HG02870 (cell line): ENCODE measurements around the gene XDH.

Experiments used
- ATAC-seq: cut with Tn5 transposase; IDR thresholded peaks from one replicate; pipeline ENCODE4 v1.9.1; 2021; ENCODE audit warnings: mild to moderate bottlenecking, moderate library complexity; ENCODE audit not compliant: unreplicated experiment

The XDH gene

GRCh38 chr2:31366733-31367132 lies 47.8 kb downstream of the XDH start:
- ATAC-seq = no peak

GRCh38 chr2:31365834-31366505 lies 48.6 kb downstream of the XDH start:
- no peak for ATAC-seq

DNA sequence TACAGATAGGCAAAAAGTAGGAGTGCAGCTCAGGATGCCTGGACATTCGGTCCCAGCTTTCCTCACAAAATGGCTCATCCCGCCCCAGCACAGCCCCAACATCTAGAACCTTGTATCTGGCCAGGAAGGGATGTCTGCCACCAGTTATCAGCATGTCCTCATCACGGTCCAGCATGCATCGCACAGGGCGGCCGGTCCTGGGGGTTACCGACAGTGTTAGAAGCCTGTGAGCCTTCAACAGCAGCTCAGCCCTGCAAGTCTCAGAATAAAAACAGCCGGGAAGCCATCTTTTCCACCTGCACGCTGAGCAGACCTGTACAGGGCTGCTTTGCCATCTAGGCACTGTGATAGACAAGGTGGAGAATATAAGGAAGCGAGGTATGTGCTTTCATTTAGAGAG lies 49.2 kb downstream of the XDH start:
- no peak for ATAC-seq

- ATAC-seq = no peak
Observed at GRCh38 chr2:31363956-31364750, 50.4 kb downstream of the XDH start.

GRCh38 chr2:31362581-31362980 lies 52.0 kb downstream of the XDH start:
- no peak for ATAC-seq

DNA sequence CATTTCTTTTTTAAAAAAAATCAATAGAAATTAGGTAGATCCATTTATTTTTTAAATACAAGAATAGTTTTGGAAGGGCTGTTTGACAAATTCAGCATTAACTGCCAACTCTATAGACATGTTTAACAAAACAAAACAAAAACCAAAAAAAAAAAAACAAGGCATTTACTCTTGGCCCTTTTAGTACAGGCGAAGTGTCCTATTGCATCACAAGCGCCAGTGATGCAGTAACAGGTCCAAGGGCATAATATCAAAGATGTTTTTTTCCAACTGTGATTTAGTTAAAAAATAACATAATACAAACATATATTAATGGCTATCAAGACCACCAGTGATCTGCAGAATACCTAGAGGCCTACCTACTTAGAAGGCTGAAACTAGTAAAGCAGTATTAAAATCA lies 55.3 kb downstream of the XDH start:
- no peak for ATAC-seq

DNA sequence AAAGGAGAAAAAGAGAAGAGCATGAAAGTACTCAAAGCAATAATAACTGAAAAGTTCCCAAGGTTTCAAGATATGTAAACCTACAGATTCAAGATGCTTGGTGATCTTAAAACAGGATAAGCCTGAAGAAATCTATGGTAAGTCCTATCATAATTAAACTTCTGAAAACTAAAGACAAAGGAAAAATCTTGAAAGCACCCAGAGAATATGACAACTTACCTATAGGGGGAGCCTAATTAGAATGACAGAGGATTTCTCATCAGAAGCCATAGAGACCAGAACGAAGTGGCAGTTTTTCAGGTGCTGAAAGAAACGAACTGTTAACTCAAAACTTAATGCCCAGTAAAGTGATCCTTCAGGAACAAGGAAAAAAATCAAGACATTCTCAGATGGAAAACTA lies 59.7 kb downstream of the XDH start:
- no peak for ATAC-seq

DNA sequence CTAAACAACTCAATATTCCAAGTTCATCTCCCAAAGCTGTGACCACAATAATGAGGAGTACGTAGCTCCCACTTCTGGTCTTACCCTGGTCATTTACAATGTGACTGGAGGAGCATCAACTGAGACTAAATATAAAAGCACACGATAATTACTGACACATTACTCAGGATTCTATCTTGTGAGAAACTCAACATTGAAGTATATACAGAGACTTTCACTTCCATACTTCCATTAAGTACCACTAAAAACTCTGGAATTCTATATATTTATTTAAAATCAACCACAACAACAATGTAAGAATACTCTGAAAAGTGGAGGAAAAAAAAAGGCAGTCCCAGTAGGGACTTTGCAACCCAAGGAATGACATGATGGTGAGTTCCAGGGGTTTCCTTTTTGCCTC lies 61.4 kb downstream of the XDH start:
- ATAC-seq = no peak

DNA sequence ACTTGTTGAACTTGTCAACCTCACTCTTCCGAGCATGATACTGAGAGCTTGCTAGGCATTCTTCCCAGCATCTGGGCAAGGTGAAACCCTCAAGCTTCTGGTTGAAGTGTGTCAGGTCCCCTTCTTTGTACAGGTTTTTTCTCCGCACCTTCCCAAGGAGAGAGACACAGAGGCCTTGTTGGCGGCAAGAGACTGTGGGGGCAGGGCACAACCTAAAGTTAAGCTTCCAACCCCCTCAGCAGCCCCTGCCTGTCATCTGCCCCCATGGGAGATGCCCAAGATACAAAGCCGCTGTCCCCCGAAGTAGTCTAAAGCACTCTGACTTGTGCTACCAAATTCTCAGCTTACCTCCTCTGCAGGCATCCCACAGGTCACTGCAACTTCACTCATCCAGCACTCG lies 64.9 kb downstream of the XDH start:
- no peak for ATAC-seq

DNA sequence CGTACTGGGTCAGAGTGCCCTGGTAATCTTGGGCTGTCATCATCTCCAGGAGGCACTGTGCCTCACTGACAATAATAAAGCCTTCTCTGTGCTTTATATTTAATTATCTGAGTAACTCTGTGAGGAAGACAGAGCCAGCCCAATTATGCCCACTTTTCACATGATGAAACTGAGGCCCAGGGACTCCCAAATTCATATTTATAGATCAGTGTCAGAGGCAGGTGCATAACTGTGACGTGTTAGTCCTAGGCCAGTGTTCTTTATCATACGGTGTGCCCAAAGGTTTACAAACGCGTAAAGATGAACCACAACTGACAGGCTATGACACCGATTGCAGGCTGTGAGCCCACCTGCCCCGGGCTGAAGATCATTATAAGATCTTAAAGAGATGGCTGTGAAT lies 65.4 kb downstream of the XDH start:
- no peak for ATAC-seq

- ATAC-seq = no peak
Observed at GRCh38 chr2:31348618-31349017, 65.9 kb downstream of the XDH start.

DNA sequence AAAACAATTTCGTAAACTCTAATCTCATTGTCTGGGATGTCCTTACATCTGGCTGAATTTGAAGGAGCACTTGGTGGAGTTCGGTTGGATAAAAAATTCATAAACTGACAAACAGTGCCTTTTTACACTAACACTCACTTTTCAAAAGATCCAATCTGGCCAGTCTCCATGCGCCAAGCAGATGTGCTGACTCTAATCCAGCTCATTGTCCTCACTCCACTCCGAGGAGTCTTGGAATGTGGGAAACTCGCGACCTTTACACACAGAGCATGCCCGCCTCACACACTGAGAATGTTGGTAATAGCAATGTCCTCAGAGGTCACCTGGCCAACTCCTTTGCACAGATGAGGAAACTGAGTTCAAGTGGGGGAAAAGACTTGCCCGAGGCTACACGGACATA lies 66.8 kb downstream of the XDH start:
- no peak for ATAC-seq

DNA sequence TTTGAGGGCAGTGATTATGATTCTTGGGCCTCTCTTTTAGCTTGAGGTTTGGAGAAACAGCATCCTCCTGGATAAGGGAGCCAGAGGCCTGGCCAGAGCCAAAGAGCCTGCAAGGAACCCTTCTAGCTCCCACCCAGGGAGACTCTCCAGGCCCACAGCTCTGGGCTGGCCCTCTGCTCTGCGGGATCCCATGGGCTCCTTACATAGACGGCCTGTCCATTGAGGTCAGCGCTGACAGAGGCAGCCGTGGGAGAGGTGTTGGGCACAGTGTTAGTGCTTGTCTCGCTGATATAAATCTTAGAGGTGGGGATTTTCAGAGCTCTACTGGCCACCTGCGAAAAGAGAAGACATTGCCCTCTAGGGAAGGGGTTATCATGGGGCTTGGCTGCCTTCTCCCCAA lies 67.2 kb downstream of the XDH start:
- no peak for ATAC-seq

DNA sequence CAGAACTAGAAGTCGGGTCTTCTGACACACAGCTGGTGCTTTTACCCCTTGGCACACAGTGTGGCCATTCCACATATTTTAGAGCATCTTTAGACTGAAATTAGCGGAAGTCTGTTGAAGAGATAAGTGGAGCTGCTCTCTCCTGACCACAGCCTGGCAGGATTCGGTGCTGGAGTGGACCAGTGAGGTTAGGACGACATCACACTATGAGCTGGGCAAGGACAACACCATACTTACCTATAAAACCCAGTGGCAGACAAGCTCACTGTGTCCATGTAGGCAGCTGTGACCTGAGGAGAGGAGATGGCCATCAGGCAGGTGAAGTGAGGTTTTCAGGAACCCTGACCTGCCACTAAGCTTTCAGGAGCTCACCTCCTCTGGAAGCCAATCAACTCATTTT lies 70.1 kb downstream of the XDH start:
- ATAC-seq = no peak

- ATAC-seq = no peak
Observed at GRCh38 chr2:31341351-31341750, 73.2 kb downstream of the XDH start.

DNA sequence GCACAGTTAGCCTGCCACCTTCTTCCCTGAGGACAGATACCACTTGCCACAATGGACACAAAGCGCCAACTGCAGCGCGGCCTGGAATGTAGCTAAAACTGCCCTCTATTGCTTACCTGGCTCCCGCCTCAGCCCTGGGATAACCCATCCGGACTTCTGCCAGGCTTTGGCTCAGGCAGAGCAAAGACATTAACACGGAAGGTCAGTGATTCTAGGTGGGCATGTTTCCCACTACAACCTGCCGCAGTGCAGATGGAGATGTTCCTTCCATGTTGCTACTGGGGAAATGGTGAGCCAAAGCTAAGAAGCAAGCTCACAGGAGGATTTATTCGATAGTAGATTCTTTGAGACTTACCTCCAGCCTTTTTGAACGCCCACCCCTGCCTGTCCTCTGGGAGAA lies 74.8 kb downstream of the XDH start:
- ATAC-seq = no peak

GRCh38 chr2:31337860-31338259 lies 76.7 kb downstream of the XDH start:
- ATAC-seq = no peak

GRCh38 chr2:31337197-31337596 lies 77.3 kb downstream of the XDH start:
- ATAC-seq = no peak

DNA sequence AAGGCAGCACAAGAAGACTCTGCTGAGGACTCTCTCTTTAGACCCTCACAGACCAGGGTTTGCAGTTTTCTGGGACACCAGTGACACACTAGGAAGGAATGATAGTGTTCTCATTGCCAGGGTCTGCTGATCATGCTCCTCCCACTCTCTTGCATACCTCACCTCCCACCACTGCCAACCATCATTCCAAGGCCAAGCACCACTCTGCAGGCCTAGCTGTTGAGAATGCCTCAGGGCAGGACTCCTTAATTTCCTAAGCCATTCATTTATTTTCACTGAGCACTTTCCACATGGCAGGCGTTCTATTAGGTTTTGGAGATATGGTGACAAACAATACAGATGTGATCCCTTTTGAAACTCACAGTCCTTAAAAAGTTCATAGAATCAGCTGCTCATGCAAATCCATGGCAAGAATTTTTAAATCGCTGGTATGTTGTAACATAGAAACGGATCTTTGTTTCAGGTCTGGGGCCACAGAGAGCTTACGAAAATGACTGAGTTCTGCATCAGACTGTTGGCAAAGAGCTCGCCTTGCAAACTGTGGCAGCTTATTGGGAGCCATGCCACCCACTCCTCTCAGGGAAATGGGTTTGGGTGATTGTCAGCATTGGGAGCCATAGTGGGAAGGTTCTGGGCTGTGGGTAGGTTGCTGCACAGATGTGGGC lies 78.5 kb downstream of the XDH start:
- no peak for ATAC-seq

- no peak for ATAC-seq
Observed at GRCh38 chr2:31334311-31335026, 80.1 kb downstream of the XDH start.

DNA sequence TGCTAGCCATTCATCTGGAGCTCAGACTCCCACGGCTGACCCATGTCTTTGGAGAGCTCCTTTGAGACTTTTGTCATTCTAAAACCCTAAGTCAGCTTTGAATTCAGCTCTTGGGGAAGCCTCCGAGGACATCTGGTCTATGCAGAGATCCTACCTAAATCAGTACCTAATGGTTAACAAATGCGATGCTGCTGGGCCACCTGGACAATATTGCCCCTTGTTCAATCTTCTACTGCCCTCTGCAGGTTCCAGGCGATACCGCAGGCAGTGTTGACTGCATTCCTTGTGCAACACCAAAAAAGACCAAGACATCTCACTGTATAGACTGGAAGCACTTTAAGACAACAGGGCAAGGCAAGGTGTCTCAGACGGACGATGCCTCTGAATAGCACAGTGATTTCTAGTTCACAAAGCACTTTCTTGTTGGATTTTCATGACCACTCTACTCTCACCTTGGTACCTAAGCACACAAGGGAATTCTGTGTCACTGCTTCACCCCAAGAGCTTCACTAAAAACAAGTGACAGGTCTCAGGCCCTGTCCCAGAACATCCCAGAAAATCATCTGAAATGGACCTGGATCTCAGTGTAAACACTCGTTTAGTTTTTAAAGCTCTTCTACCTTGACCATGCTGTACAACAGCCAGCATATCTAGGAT lies 80.9 kb downstream of the XDH start:
- ATAC-seq = peak; percentile 76
